ENCODE results near the gene RASGEF1C. TPM values are rescaled to one million over a fixed set of nuclear protein-coding genes. Genes with fewer than 3 reads are reported as not detected.

RASGEF1C gene
- total RNA-seq, 1 experiment from 2014 or later = 0.29 TPM

DNA sequence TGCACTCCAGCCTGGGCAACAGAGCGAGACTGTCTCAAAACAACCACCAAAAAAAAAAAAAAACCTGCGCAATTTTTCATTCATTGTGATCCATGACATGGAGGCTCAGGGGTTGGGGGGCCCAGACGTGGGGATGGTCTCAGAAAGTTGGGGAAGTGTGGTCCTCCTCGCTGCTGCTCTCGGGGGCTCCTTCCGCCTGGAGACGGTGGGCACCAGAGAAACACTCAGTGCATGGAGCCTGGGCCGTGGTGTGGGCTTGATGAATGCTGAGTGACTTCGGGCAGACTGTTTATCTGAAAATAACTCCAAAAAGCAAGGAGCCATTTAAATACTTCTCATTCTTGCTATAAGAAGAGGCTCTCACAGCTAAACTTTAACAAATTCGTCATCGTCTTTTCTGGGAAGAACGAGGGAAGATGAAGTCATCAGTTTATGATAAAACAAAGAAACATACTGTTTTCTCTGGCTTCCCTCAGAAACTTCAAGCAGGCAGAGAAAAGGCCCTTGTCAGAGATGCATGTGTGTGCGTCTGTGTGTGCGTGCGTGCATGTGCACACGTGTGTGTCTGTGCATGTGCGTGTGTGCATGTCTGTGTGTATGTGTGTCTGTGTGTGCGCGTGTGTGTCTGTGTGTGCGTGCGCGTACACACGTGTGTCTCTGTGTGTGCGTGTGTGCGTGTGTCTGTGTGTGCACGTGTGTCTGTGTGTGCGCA lies 35.0 kb downstream of the RASGEF1C start:
- POLR2A ChIA-PET (ENCODE audit: unreplicated experiment) = no interaction called here
- no peak overlapping the region for H2AFZ ChIP-seq (ENCODE audit: low read length)
- no TSS peak for BruUV-seq (replicated peaks)

DNA sequence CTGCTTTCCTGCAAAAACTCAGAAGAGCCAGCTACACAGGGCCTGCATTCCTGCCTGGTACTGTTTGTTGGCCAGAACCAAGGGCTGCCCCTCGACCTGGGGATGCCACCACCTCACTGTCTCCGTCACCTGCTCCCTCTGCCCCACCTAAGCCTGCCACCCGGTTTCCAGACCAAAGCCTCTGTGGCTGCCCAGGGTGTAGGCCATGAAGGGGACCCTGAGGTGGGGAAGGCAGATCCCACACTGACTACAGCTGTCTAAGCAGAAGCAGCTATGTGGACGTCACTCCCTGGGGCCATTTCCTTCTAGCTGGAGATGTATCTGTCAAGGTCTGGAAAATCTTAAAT lies 35.8 kb downstream of the RASGEF1C start:
- CTCF ChIA-PET = no interaction called here
- Histone ChIP-seq H3K27ac (ENCODE audit: low read length) (no peak overlapping the region), H3K9me3 (ENCODE audit: low read length) (no peaks in the 10 kb centered on the region), H2AFZ (ENCODE audit: low read length) (no peak overlapping the region), H3K4me1 (ENCODE audit: insufficient read depth, low read length) (no peaks in the 10 kb centered on the region), H3K4me3 (ENCODE audit: low read length) (no peak overlapping the region), H3K79me2 (ENCODE audit: low read length) (no peaks in the 10 kb centered on the region), H3K9me2 (replicated peaks; ENCODE audit: low read length) (no peaks in the 10 kb centered on the region), H3K9ac (ENCODE audit: low read length) (no peak overlapping the region), H3K36me3 (ENCODE audit: low read depth, low read length) (no peaks in the 10 kb centered on the region), H3K4me2 (ENCODE audit: low read length) (no peak overlapping the region), H4K20me1 (ENCODE audit: low read length) (no peaks in the 10 kb centered on the region), H3F3A (ENCODE audit: low read length, unreplicated experiment) (no peaks in the 10 kb centered on the region), H3K27me3 (ENCODE audit: low read length) (no peaks in the 10 kb centered on the region)
- intact Hi-C loops (cut with micrococcal nuclease) = no loop called here
- no TSS peak for BruUV-seq (replicated peaks)
- ATAC-seq = no peak
- TF ChIP-seq EZH2phosphoT487 (IDR thresholded peaks at IDR 0.05; ENCODE audit: borderline replicate concordance, low read length) = no peak
- TF ChIP-seq CTCF (conservative IDR thresholded peaks at IDR 0.05; ENCODE audit: low read depth, low read length) = no peak
- no peak for TF ChIP-seq EZH2 (IDR thresholded peaks at IDR 0.05; ENCODE audit: low read length, unreplicated experiment)
- POLR2A ChIA-PET (ENCODE audit: unreplicated experiment) = no interaction called here
- DNase-seq = no peak

More for the DNA sequence above, 35.0 kb downstream of the RASGEF1C start:
- H4K20me1 ChIP-seq (ENCODE audit: low read length) = no peaks in the 10 kb centered on the region
- H3K36me3 ChIP-seq (ENCODE audit: low read depth, low read length) = no peaks in the 10 kb centered on the region
- ATAC-seq = no peak
- H3K4me3 ChIP-seq (ENCODE audit: low read length) = no peak overlapping the region
- H3F3A ChIP-seq (ENCODE audit: low read length, unreplicated experiment) = no peaks in the 10 kb centered on the region
- no peaks in the 10 kb centered on the region for H3K79me2 ChIP-seq (ENCODE audit: low read length)
- no peaks in the 10 kb centered on the region for H3K9me3 ChIP-seq (ENCODE audit: low read length)
- H3K4me1 ChIP-seq (ENCODE audit: insufficient read depth, low read length) = no peaks in the 10 kb centered on the region
- no peaks in the 10 kb centered on the region for H3K27me3 ChIP-seq (ENCODE audit: low read length)
- no peak overlapping the region for H3K4me2 ChIP-seq (ENCODE audit: low read length)
- CTCF ChIA-PET = no interaction called here
- no peak for TF ChIP-seq CTCF (conservative IDR thresholded peaks at IDR 0.05; ENCODE audit: low read depth, low read length)
- TF ChIP-seq EZH2 (IDR thresholded peaks at IDR 0.05; ENCODE audit: low read length, unreplicated experiment) = no peak
- TF ChIP-seq EZH2phosphoT487 (IDR thresholded peaks at IDR 0.05; ENCODE audit: borderline replicate concordance, low read length) = no peak
- DNase-seq = no peak
- no peak overlapping the region for H3K27ac ChIP-seq (ENCODE audit: low read length)
- H3K9ac ChIP-seq (ENCODE audit: low read length) = no peak overlapping the region
- intact Hi-C loops (cut with micrococcal nuclease) = no loop called here
- no peaks in the 10 kb centered on the region for H3K9me2 ChIP-seq (replicated peaks; ENCODE audit: low read length)

- BruUV-seq (replicated peaks) = no TSS peak
- ATAC-seq = no peak
- H4K20me1 ChIP-seq (ENCODE audit: low read length) = no peaks in the 10 kb centered on the region
- no peaks in the 10 kb centered on the region for H3K27me3 ChIP-seq (ENCODE audit: low read length)
- H3K79me2 ChIP-seq (ENCODE audit: low read length) = no peaks in the 10 kb centered on the region
- H3K4me3 ChIP-seq (ENCODE audit: low read length) = no peak overlapping the region
- no peaks in the 10 kb centered on the region for H3K9me2 ChIP-seq (replicated peaks; ENCODE audit: low read length)
- H3K9ac ChIP-seq (ENCODE audit: low read length) = no peak overlapping the region
- ChIA-PET POLR2A (ENCODE audit: unreplicated experiment) (no interaction called here), CTCF (no interaction called here)
- no peaks in the 10 kb centered on the region for H3K4me1 ChIP-seq (ENCODE audit: insufficient read depth, low read length)
- H2AFZ ChIP-seq (ENCODE audit: low read length) = no peak overlapping the region
- TF ChIP-seq CTCF (conservative IDR thresholded peaks at IDR 0.05; ENCODE audit: low read depth, low read length) (no peak), EZH2 (IDR thresholded peaks at IDR 0.05; ENCODE audit: low read length, unreplicated experiment) (no peak), EZH2phosphoT487 (IDR thresholded peaks at IDR 0.05; ENCODE audit: borderline replicate concordance, low read length) (no peak)
- H3K9me3 ChIP-seq (ENCODE audit: low read length) = no peaks in the 10 kb centered on the region
- no peaks in the 10 kb centered on the region for H3F3A ChIP-seq (ENCODE audit: low read length, unreplicated experiment)
- H3K36me3 ChIP-seq (ENCODE audit: low read depth, low read length) = no peaks in the 10 kb centered on the region
- no peak for DNase-seq
- H3K27ac ChIP-seq (ENCODE audit: low read length) = no peak overlapping the region
- no peak overlapping the region for H3K4me2 ChIP-seq (ENCODE audit: low read length)
- intact Hi-C loops (cut with micrococcal nuclease) = no loop called here
Observed at GRCh38 chr5:180172447-180173197, 36.4 kb downstream of the RASGEF1C start.

All from PC-3 (cell line).